Measurements from ENCODE around the gene OR8B2. TPM values are rescaled to one million over a fixed set of nuclear protein-coding genes. Genes with fewer than 3 reads are reported as not detected.

Gene OR8B2, protein sequence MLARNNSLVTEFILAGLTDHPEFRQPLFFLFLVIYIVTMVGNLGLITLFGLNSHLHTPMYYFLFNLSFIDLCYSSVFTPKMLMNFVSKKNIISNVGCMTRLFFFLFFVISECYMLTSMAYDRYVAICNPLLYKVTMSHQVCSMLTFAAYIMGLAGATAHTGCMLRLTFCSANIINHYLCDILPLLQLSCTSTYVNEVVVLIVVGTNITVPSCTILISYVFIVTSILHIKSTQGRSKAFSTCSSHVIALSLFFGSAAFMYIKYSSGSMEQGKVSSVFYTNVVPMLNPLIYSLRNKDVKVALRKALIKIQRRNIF
- total RNA-seq (ENCODE audit: unreplicated experiment): not detected
- long read RNA-seq: 0 reads

DNA sequence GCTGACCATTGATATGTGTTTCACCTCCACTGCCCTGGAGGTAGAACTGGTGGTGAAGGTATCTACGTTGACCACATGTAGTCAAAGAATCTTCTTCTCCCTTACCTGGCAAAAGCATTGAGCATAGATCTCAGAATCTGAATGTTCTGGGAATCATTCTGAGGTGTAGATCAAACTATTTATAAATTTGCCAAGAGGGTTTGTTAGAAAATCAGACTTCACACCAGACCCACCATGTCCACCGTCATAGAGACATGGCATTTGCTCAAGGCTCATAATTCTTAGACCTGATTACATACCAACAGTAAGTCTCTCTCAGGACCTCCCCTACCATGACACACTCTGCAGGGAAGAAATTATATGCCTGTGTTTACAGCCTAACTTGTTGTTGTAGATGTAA, at the start of gene OR8B2:
TSS of gene OR8B2 (minus strand) at position 101 of the 400 bp plus-strand sequence. CDS start 1,156 bp downstream, outside the sequence.
- TF ChIP-seq, protein P1, sequence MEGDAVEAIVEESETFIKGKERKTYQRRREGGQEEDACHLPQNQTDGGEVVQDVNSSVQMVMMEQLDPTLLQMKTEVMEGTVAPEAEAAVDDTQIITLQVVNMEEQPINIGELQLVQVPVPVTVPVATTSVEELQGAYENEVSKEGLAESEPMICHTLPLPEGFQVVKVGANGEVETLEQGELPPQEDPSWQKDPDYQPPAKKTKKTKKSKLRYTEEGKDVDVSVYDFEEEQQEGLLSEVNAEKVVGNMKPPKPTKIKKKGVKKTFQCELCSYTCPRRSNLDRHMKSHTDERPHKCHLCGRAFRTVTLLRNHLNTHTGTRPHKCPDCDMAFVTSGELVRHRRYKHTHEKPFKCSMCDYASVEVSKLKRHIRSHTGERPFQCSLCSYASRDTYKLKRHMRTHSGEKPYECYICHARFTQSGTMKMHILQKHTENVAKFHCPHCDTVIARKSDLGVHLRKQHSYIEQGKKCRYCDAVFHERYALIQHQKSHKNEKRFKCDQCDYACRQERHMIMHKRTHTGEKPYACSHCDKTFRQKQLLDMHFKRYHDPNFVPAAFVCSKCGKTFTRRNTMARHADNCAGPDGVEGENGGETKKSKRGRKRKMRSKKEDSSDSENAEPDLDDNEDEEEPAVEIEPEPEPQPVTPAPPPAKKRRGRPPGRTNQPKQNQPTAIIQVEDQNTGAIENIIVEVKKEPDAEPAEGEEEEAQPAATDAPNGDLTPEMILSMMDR (IDR thresholded peaks at IDR 0.05; ENCODE audit: unreplicated experiment): no peak
- Mint-ChIP-seq H3K4me3 (ENCODE audit: unreplicated experiment) (no peak within 1 kb of the TSS), H3K4me1 (ENCODE audit: unreplicated experiment) (no peaks in the 10 kb centered on the region), H3K27me3 (ENCODE audit: unreplicated experiment) (no peaks in the 10 kb centered on the region), H3K9me3 (ENCODE audit: unreplicated experiment) (no peaks in the 10 kb centered on the region), H3K27ac (ENCODE audit: unreplicated experiment) (no peak within 1 kb of the TSS), H3K36me3 (ENCODE audit: low read depth, unreplicated experiment) (no peaks in the 10 kb centered on the region)
- no peak for DNase-seq (ENCODE audit: low spot score)

DNA sequence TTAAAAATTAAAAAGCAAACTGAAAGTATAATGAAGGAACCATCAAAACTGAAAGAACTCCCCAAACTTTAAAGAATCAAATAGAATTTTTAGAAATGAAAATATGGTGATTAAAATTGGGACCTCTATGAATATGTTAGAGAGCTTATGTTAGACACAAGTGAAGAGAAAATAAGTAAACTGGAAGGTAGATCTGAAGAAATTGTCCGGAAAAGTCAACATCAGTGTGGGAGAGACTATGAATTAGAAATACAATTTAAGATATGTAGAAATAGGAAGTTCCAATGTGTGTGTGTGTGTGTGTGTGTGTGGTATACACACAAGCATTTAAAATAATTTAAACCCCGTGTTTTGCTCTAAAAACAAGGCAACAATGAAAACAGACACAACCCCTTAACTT, 45.3 kb upstream of the OR8B2 start:
- Mint-ChIP-seq H3K27ac (ENCODE audit: unreplicated experiment) (no peak overlapping the region), H3K4me1 (ENCODE audit: unreplicated experiment) (peaks cover 9% of the 10 kb centered on the region)

DNA sequence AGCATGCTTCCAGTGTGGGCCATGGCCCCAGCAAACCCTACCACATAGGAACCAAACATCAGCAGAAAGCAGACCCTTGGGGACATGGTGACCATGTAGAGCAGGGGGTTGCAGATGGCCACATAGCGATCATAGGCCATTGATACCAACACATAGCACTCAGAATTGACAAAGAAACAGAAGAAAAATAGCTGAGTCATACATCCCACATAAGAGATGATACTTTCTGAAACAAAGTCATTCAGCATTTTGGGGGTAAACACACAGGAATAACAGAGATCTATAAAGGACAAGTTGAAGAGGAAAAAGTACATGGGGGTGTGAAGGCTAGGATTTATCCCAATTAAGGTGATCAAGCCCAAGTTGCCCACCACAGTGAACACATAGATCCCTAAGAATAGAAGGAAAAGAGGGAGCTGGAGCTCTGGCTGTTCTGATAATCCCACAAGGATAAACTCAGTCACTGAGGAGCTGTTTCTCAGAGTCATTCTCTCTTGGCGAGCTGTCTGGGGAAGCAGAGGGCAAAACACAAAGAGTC, 40.2 kb upstream of the OR8B2 start, which contains the start of gene OR8B4:
TSS of gene OR8B4 (minus strand) at position 488 of the 538 bp plus-strand sequence. CDS start at position 488, 0 bp downstream.
- H3K27ac Mint-ChIP-seq (ENCODE audit: unreplicated experiment): no peak within 1 kb of the TSS

More for the DNA sequence above, 45.3 kb upstream of the OR8B2 start:
- Mint-ChIP-seq H3K36me3 (ENCODE audit: low read depth, unreplicated experiment) (peaks cover 5% of the 10 kb centered on the region), H3K4me3 (ENCODE audit: unreplicated experiment) (no peak overlapping the region), H3K9me3 (ENCODE audit: unreplicated experiment) (peaks cover 5% of the 10 kb centered on the region), H3K27me3 (ENCODE audit: unreplicated experiment) (no peaks in the 10 kb centered on the region)
- TF ChIP-seq, protein P1 (IDR thresholded peaks at IDR 0.05; ENCODE audit: unreplicated experiment): no peak
- DNase-seq (ENCODE audit: low spot score): no peak

DNA sequence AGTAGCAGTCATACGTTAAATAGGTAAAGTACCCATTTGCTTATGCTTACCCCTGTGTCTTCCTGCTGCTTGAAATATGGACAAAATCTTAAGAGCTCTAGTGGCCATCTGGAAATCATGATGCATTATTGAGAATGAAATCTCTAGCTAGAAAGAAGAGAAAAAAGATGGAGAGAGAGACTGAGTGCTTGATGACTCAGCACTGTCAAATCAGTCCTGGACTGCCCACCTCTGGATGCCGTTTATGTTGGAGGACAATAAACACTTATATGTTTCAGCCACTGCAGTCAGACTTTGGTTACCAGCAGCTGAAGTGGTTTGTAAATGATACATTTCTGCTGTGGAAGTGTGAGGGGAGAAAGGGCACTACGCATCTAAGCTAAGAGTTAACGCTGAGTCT, 36.7 kb upstream of the OR8B2 start:
- no peaks in the 10 kb centered on the region for H3K27me3 Mint-ChIP-seq (ENCODE audit: unreplicated experiment)
- no peak overlapping the region for H3K4me3 Mint-ChIP-seq (ENCODE audit: unreplicated experiment)
- H3K4me1 Mint-ChIP-seq (ENCODE audit: unreplicated experiment): peaks cover 11% of the 10 kb centered on the region
- no peak overlapping the region for H3K27ac Mint-ChIP-seq (ENCODE audit: unreplicated experiment)
- DNase-seq (ENCODE audit: low spot score): no peak
- peaks cover 6% of the 10 kb centered on the region for H3K36me3 Mint-ChIP-seq (ENCODE audit: low read depth, unreplicated experiment)
- no peaks in the 10 kb centered on the region for H3K9me3 Mint-ChIP-seq (ENCODE audit: unreplicated experiment)
- TF ChIP-seq, protein P1 (IDR thresholded peaks at IDR 0.05; ENCODE audit: unreplicated experiment): no peak

More for the DNA sequence above, 40.2 kb upstream of the OR8B2 start, which contains the start of gene OR8B4:
- peaks cover 4% of the 10 kb centered on the region for H3K4me1 Mint-ChIP-seq (ENCODE audit: unreplicated experiment)
- H3K9me3 Mint-ChIP-seq (ENCODE audit: unreplicated experiment): peaks cover 1% of the 10 kb centered on the region
- no peaks in the 10 kb centered on the region for H3K27me3 Mint-ChIP-seq (ENCODE audit: unreplicated experiment)
- DNase-seq (ENCODE audit: low spot score): no peak
- TF ChIP-seq, protein P1 (IDR thresholded peaks at IDR 0.05; ENCODE audit: unreplicated experiment): no peak
- H3K36me3 Mint-ChIP-seq (ENCODE audit: low read depth, unreplicated experiment): peaks cover 7% of the 10 kb centered on the region
- H3K4me3 Mint-ChIP-seq (ENCODE audit: unreplicated experiment): no peak within 1 kb of the TSS
